ENCODE results near the gene CHERP.
A peak's percentile ranks its signal among the peaks of the same experiment; 100 is the strongest.
"Not testable (repeated sequence)": the region's sequence is repeated elsewhere in the genome, so short reads cannot be mapped to it uniquely, and the experiment has no call there.

Gene CHERP

GRCh38 chr19:16518483-16519229 lies 23.6 kb downstream of the CHERP start:
- DNase-seq: no peak

- no peak for DNase-seq
These were observed 24.2 kb downstream of the CHERP start for GRCh38 chr19:16518061-16518460.

GRCh38 chr19:16516923-16517610 lies 25.2 kb downstream of the CHERP start:
- DNase-seq: no peak

- no peak for DNase-seq
These were observed 25.9 kb downstream of the CHERP start for GRCh38 chr19:16516381-16516780.

GRCh38 chr19:16514383-16515019 lies 27.7 kb downstream of the CHERP start:
- DNase-seq: peak; percentile 12

GRCh38 chr19:16512611-16513010 lies 29.6 kb downstream of the CHERP start:
- DNase-seq: not testable (repeated sequence)

- DNase-seq: no peak
These were observed 32.8 kb downstream of the CHERP start for GRCh38 chr19:16509141-16510061.

- DNase-seq: no peak
These were observed 33.7 kb downstream of the CHERP start for GRCh38 chr19:16508546-16508945.

- DNase-seq: no peak
These were observed 35.3 kb downstream of the CHERP start for GRCh38 chr19:16506961-16507360.

GRCh38 chr19:16506161-16506560 lies 36.1 kb downstream of the CHERP start:
- DNase-seq: not testable (repeated sequence)

- DNase-seq: no peak
These were observed 38.0 kb downstream of the CHERP start for GRCh38 chr19:16504271-16504670.

GRCh38 chr19:16497837-16498236 lies 44.4 kb downstream of the CHERP start:
- DNase-seq: no peak

GRCh38 chr19:16497042-16497441 lies 45.2 kb downstream of the CHERP start:
- DNase-seq: no peak

- DNase-seq: no peak
These were observed 45.6 kb downstream of the CHERP start for GRCh38 chr19:16496613-16496983.

- peak; percentile 99 for DNase-seq
These were observed 46.1 kb downstream of the CHERP start, which contains the start of the genes C19orf44 and CALR3 for GRCh38 chr19:16495982-16496612. Gene C19orf44, plus strand, starts transcription at chr19:16496394. Its CDS starts 4,399 bp downstream, at chr19:16500793. Gene CALR3, minus strand, starts transcription at chr19:16496167. Its CDS starts 38 bp downstream, at chr19:16496129.

GRCh38 chr19:16486476-16486875 lies 55.8 kb downstream of the CHERP start:
- peak; percentile 3 for DNase-seq

GRCh38 chr19:16482745-16483144 lies 59.5 kb downstream of the CHERP start:
- DNase-seq: no peak

GRCh38 chr19:16477311-16477710 lies 64.9 kb downstream of the CHERP start:
- no peak for DNase-seq

- DNase-seq: no peak
These were observed 65.8 kb downstream of the CHERP start for GRCh38 chr19:16476401-16476800.

- no peak for DNase-seq
These were observed 68.3 kb downstream of the CHERP start for GRCh38 chr19:16473875-16474392.

- DNase-seq: no peak
These were observed 69.2 kb downstream of the CHERP start for GRCh38 chr19:16472992-16473391.

GRCh38 chr19:16472559-16472899 lies 69.7 kb downstream of the CHERP start:
- DNase-seq: not testable (repeated sequence)
